Measurements from ENCODE around the gene SSX2B.
"Not testable (repeated sequence)": the region's sequence is repeated elsewhere in the genome, so short reads cannot be mapped to it uniquely, and the experiment has no call there.

DNA sequence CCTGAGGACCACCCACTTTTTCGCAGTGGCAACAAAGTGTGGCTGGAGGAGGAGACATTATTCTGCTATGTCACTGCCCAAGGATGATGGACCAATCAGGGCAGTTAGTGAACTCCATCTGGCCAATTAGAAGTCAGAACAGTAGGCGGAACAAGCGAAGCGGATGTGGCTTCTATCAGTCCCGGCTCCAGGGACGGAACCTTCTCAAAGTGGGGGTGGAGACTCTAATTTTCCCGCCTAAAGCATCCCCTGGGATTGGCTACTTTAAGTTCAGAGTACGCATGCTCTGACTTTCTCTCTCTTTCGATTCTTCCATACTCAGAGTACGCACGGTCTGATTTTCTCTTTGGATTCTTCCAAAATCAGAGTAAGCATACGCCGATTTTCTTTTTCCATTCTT lies at the start of gene SSX2B:
- TF ChIP-seq, protein P1, sequence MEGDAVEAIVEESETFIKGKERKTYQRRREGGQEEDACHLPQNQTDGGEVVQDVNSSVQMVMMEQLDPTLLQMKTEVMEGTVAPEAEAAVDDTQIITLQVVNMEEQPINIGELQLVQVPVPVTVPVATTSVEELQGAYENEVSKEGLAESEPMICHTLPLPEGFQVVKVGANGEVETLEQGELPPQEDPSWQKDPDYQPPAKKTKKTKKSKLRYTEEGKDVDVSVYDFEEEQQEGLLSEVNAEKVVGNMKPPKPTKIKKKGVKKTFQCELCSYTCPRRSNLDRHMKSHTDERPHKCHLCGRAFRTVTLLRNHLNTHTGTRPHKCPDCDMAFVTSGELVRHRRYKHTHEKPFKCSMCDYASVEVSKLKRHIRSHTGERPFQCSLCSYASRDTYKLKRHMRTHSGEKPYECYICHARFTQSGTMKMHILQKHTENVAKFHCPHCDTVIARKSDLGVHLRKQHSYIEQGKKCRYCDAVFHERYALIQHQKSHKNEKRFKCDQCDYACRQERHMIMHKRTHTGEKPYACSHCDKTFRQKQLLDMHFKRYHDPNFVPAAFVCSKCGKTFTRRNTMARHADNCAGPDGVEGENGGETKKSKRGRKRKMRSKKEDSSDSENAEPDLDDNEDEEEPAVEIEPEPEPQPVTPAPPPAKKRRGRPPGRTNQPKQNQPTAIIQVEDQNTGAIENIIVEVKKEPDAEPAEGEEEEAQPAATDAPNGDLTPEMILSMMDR (IDR thresholded peaks at IDR 0.05; ENCODE audit: insufficient read depth, low read length), result not testable (repeated sequence)
- TF ChIP-seq SPI1 (IDR thresholded peaks at IDR 0.05; ENCODE audit: borderline replicate concordance, low read depth); REST (IDR thresholded peaks at IDR 0.05; ENCODE audit: insufficient replicate concordance, low read depth); POLR2AphosphoS5 (IDR thresholded peaks at IDR 0.05; ENCODE audit: low read depth); GABPA (IDR thresholded peaks at IDR 0.05; ENCODE audit: low read depth): not testable (repeated sequence)

All from HL-60 (cell line).